D721Med (cell line): Measurements from ENCODE around the gene ZBTB9.

ENCODE experiments used
- DNase-seq: peaks from one replicate; pipeline ENCODE4 v3.0.0; 2011; ENCODE audit warnings: low spot score; ENCODE audit not compliant: insufficient read length
- FAIRE-seq: peaks from 2 replicates; lab custom pipeline; 2011; peaks lifted over from hg19 to GRCh38; lab: Jason Lieb, UNC
- CTCF ChIP-seq: IDR thresholded peaks from 2 replicates; pipeline ENCODE4 v1.5.1; 2012; ENCODE audit warnings: mild to moderate bottlenecking, control low read depth; ENCODE audit not compliant: insufficient read depth; ENCODE audit errors: missing control alignments

ZBTB9 gene

GRCh38 chr6:33416386-33417127, 37.8 kb upstream of the ZBTB9 start:
- FAIRE-seq (no peak), DNase-seq (no peak)
- no peak for TF ChIP-seq CTCF

- TF ChIP-seq CTCF: no peak
- no peak for FAIRE-seq
- no peak for DNase-seq
Observed at GRCh38 chr6:33417128-33417902, 37.1 kb upstream of the ZBTB9 start.

GRCh38 chr6:33417903-33418689, 36.3 kb upstream of the ZBTB9 start, which contains the start of gene CUTA:
Gene CUTA (minus strand): TSS chr6:33418107. CDS start chr6:33418000, 107 bp downstream.
- FAIRE-seq (peak; percentile 32), DNase-seq (peak; percentile 90)
- TF ChIP-seq CTCF: peak; percentile 36

DNA sequence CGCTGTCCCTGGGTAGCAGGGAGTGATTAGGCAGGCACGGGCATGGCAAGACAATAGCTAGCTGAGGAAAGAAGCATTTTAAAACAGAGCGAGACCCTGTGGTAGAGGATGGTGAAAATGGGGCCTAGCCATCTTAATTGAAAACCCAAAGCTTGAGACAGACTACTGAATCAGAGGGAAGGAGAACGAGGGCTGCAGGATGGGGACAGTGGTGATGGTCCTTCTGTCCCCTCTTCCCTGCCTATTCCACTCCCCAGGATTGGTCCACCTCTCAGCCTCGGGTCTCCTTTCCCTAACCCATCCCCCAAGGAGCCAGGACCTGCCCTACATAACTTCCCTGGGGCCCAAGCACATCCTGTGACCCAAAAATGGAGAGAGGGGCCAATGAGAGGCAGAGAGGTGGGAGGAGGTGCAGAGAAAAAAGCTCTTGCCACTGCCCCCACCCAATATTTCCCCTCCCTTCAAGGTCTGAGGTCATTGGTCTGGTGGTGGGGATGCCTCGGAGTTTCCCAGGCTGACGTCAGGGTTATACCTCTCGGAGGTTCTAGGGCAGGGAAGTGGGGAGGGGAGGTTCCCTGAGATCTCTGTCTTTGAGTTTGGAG, 35.6 kb upstream of the ZBTB9 start:
- FAIRE-seq (no peak), DNase-seq (no peak)
- TF ChIP-seq CTCF: no peak

DNA sequence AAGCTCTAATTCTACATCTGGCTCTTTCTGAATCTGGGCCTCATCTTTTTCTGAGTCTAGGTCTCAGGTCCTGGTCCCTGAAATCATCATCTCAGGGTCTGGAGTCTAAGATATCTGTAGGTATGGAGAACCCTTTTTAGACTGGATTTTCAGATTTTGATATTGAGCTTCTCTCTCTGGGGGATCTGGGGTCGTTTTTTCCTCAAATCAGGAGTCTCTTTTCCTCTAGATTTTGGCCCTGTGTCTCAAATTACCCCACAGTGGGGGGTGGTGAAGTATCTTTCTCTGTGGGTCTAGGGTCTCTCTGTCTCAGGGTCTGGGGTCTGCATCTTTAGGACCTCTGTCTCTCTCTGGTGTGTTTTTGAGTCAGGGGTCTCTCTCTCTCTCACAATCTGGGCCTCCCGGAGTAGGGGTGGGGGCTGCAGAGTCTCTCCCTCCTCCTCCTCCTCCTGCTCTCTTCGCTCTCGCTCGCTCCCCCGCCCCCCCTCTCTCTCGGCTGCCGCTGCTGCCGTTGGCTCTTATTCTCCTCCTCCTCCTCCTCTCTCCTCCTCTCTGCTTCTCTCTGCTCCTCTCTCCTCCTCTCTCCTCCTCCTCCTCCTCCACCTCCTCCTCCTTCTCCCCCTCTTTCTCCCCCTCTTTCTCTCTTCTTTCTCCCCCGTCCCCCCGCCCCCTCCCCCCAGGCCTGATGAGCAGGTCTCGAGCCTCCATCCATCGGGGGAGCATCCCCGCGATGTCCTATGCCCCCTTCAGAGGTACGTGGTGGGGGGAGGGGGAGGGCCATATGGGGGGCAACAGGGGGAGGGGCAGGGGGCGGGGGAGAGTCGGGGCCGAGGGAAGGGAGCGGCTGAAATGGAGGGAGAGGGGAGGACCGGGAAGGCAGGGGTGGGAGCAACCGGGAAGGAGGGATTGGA, 34.5 kb upstream of the ZBTB9 start, which contains the start of gene SYNGAP1:
Gene SYNGAP1, plus strand, starts transcription at position 486 of the 911 bp plus-strand sequence. Its CDS starts 200 bp downstream, at position 686.
- TF ChIP-seq CTCF: no peak
- DNase-seq: no peak
- FAIRE-seq: no peak
